Left lung (tissue), 10 donors: ENCODE measurements around the gene SCGN. TPM values are rescaled to one million over a fixed set of nuclear protein-coding genes. Genes with fewer than 3 reads are reported as not detected.

Experiments used
- ATAC-seq: fragments of 200-7000 bp; cut with Tn5 transposase; one replicate; pipeline ENCODE4 v1.9.1; 2020; ENCODE audit warnings: moderate library complexity
- DNase-seq, 4 donors: peaks; one replicate each; pipeline ENCODE4 v3.0.0-alpha.2; 2013 to 2020
- H3K27ac ChIP-seq, 2 donors: fragments of 200-600 bp; sonication (generic) in 1 of 2; one replicate each; pipeline versions ENCODE4 v1.5.0 to v1.8.0; 2020 to 2021
- H3K27me3 ChIP-seq, 2 donors: fragments of 200-600 bp; sonication (generic) in 1 of 2; one replicate each; pipeline versions ENCODE4 v1.5.0 to v1.8.0; 2020 to 2021
- H3K36me3 ChIP-seq, 2 donors: fragments of 200-600 bp; sonication (generic) in 1 of 2; one replicate each; pipeline versions ENCODE4 v1.5.0 to v1.8.0; 2020 to 2021
- H3K4me1 ChIP-seq, 2 donors: fragments of 200-600 bp; one replicate each; pipeline ENCODE4 v1.8.0; 2021
- H3K4me3 ChIP-seq, 2 donors: fragments of 200-600 bp; sonication (generic) in 1 of 2; one replicate each; pipeline versions ENCODE4 v1.5.0 to v1.8.0; 2020 to 2021; ENCODE audit warnings: mild to moderate bottlenecking in 1 of 2
- H3K9me3 ChIP-seq, 2 donors: fragments of 200-600 bp; sonication (generic) in 1 of 2; one replicate each; pipeline versions ENCODE4 v1.5.0 to v1.8.0; 2020 to 2021
- CTCF ChIP-seq, 2 donors: fragments of 200-600 bp; sonication (generic) in 1 of 2; IDR thresholded peaks; one replicate each; pipeline versions ENCODE4 v1.5.0 to v1.8.0; 2021; ENCODE audit warnings: antibody characterized with exemption in 2 of 2
- intact Hi-C, 2 donors: fragments of 100-400 bp; cut with DNase I; formaldehyde crosslinking; loops; one replicate each; pipeline versions ENCODE4 v1.11.2 to v1.14.2; 2022
- polyA plus RNA-seq, 6 donors: library from polyadenylated mRNA; unstranded; fragments of 120-200 nt; gene quantifications; one replicate each; pipeline ENCODE4 v1.2.1, GENCODE V29; 2013; ENCODE audit not compliant: insufficient read length in 6 of 6
- total RNA-seq, 2 donors: library from RNA; stranded (reverse); fragmentation: NEBNext Ultra II Directional; extraction: Animal tissue kit (Norgen Biotek cat#: 25700); gene quantifications; one replicate each; pipeline ENCODE4 v1.2.1, GENCODE V29; 2021
- donor health status: DM: no; HTN: yes; CAD: no.
- donor health status: DM: no; HTN: no; CAD: no.

The SCGN gene
- total and polyA plus RNA-seq, 8 donors: 1.4 to 3.0 (median 1.7) TPM; not detected in 2

- peaks cover 0 to 4% of the 10 kb centered on the region in 2 donors for H3K36me3 ChIP-seq
- ATAC-seq (no peak), DNase-seq (no peak)
- no peaks in the 10 kb centered on the region for H3K27me3 ChIP-seq
- no peaks in the 10 kb centered on the region for H3K9me3 ChIP-seq
- H3K4me3 ChIP-seq: no peak overlapping the region
- H3K4me1 ChIP-seq: no peaks in the 10 kb centered on the region
- no peak for TF ChIP-seq CTCF (IDR thresholded peaks at IDR 0.05)
- intact Hi-C loops: no loop called here
- H3K27ac ChIP-seq: no peak overlapping the region
Measured at GRCh38 chr6:25608558-25609174, 43.3 kb upstream of the SCGN start.

GRCh38 chr6:25612666-25613065 is 39.3 kb upstream of the SCGN start:
- peaks cover 0 to 4% of the 10 kb centered on the region in 2 donors for H3K36me3 ChIP-seq
- no peaks in the 10 kb centered on the region for H3K9me3 ChIP-seq
- ATAC-seq (no peak), DNase-seq (no peak)
- no peak overlapping the region for H3K4me3 ChIP-seq
- no peak for TF ChIP-seq CTCF (IDR thresholded peaks at IDR 0.05)
- H3K27ac ChIP-seq: no peak overlapping the region
- intact Hi-C loops: no loop called here
- H3K4me1 ChIP-seq: no peaks in the 10 kb centered on the region
- no peaks in the 10 kb centered on the region for H3K27me3 ChIP-seq

GRCh38 chr6:25613415-25613814 is 38.6 kb upstream of the SCGN start:
- no peak overlapping the region for H3K27ac ChIP-seq
- no peak for ATAC-seq

GRCh38 chr6:25614052-25614451 is 38.0 kb upstream of the SCGN start:
- TF ChIP-seq CTCF (IDR thresholded peaks at IDR 0.05): no peak
- no peaks in the 10 kb centered on the region for H3K27me3 ChIP-seq
- peaks cover 0 to 4% of the 10 kb centered on the region in 2 donors for H3K36me3 ChIP-seq
- H3K4me1 ChIP-seq: no peaks in the 10 kb centered on the region
- H3K9me3 ChIP-seq: no peaks in the 10 kb centered on the region
- intact Hi-C loops: no loop called here
- DNase-seq (no peak), ATAC-seq (no peak)
- no peak overlapping the region for H3K4me3 ChIP-seq
- no peak overlapping the region for H3K27ac ChIP-seq

More at GRCh38 chr6:25613415-25613814, 38.6 kb upstream of the SCGN start:
- Histone ChIP-seq H3K4me3 (no peak overlapping the region), H3K36me3 (peaks cover 0 to 4% of the 10 kb centered on the region in 2 donors), H3K27me3 (no peaks in the 10 kb centered on the region), H3K9me3 (no peaks in the 10 kb centered on the region), H3K4me1 (no peaks in the 10 kb centered on the region)
- TF ChIP-seq CTCF (IDR thresholded peaks at IDR 0.05): no peak
- DNase-seq: no peak
- intact Hi-C loops: no loop called here

GRCh38 chr6:25615471-25615870 is 36.5 kb upstream of the SCGN start:
- DNase-seq: no peak
- Histone ChIP-seq H3K27ac (no peak overlapping the region), H3K4me3 (no peak overlapping the region), H3K36me3 (peaks cover 0 to 3% of the 10 kb centered on the region in 2 donors), H3K4me1 (no peaks in the 10 kb centered on the region), H3K27me3 (no peaks in the 10 kb centered on the region), H3K9me3 (no peaks in the 10 kb centered on the region)
- no peak for ATAC-seq
- no peak for TF ChIP-seq CTCF (IDR thresholded peaks at IDR 0.05)
- intact Hi-C loops: no loop called here
